Astrocyte (in vitro differentiated cells and primary cell): ENCODE results near the gene TSSK3. TPM values are rescaled to one million over a fixed set of nuclear protein-coding genes. Genes with fewer than 3 reads are reported as not detected.

Source experiments
- DNase-seq: peaks from one replicate; pipeline ENCODE4 v3.0.0-alpha.2; 2010; ENCODE audit warnings: low read depth
- FAIRE-seq: peaks from 2 replicates; lab custom pipeline; 2011; peaks lifted over from hg19 to GRCh38; lab: Jason Lieb, UNC
- H2AFZ ChIP-seq: 2 replicates; pipeline ENCODE4 v1.6.0; 2012; ENCODE audit warnings: low read depth, low read length, inconsistent platforms
- H3K27ac ChIP-seq: 2 replicates; pipeline ENCODE4 v1.5.1; 2011; ENCODE audit warnings: low read depth, low read length, inconsistent platforms
- H3K27me3 ChIP-seq: 2 replicates; pipeline ENCODE4 v1.6.0; 2011; ENCODE audit warnings: low read length, inconsistent platforms; ENCODE audit not compliant: insufficient read depth
- H3K36me3 ChIP-seq: 2 replicates; pipeline ENCODE4 v1.5.1; 2011; ENCODE audit warnings: low read length, inconsistent platforms; ENCODE audit not compliant: insufficient read depth
- H3K4me1 ChIP-seq: 2 replicates; pipeline ENCODE4 v1.5.1; 2011; ENCODE audit warnings: low read length, inconsistent platforms; ENCODE audit not compliant: insufficient read depth
- H3K4me2 ChIP-seq: 2 replicates; pipeline ENCODE4 v1.6.0; 2012; ENCODE audit warnings: low read length, inconsistent platforms
- H3K4me3 ChIP-seq: 2 replicates; pipeline ENCODE4 v1.5.1; 2011; ENCODE audit warnings: low read depth, mild to moderate bottlenecking, low read length, inconsistent platforms; ENCODE audit not compliant: insufficient read depth
- H3K79me2 ChIP-seq: 2 replicates; pipeline ENCODE4 v1.6.0; 2012; ENCODE audit warnings: mild to moderate bottlenecking, low read length, inconsistent platforms; ENCODE audit not compliant: insufficient read depth
- H3K9ac ChIP-seq: 2 replicates; pipeline ENCODE4 v1.6.0; 2012; ENCODE audit warnings: mild to moderate bottlenecking, low read length, inconsistent platforms
- H3K9me3 ChIP-seq: 2 replicates; pipeline ENCODE4 v1.5.1; 2012; ENCODE audit warnings: low read depth, mild to moderate bottlenecking, low read length, inconsistent platforms; ENCODE audit not compliant: insufficient read depth
- H4K20me1 ChIP-seq: 2 replicates; pipeline ENCODE4 v1.6.0; 2012; ENCODE audit warnings: low read length, inconsistent platforms; ENCODE audit not compliant: insufficient read depth
- H3K27ac Mint-ChIP-seq: one replicate; pipeline ENCODE4 v1.8.0; 2021; ENCODE audit warnings: mild to moderate bottlenecking, mixed read lengths; ENCODE audit not compliant: unreplicated experiment
- H3K27me3 Mint-ChIP-seq: one replicate; pipeline ENCODE4 v1.8.0; 2021; ENCODE audit warnings: low read depth, mixed read lengths; ENCODE audit not compliant: unreplicated experiment
- H3K36me3 Mint-ChIP-seq: one replicate; pipeline ENCODE4 v1.8.0; 2021; ENCODE audit warnings: low read depth, mixed read lengths; ENCODE audit not compliant: unreplicated experiment
- H3K4me1 Mint-ChIP-seq: one replicate; pipeline ENCODE4 v1.8.0; 2021; ENCODE audit warnings: low read depth, mixed read lengths; ENCODE audit not compliant: unreplicated experiment
- H3K4me3 Mint-ChIP-seq: one replicate; pipeline ENCODE4 v1.8.0; 2021; ENCODE audit warnings: mild to moderate bottlenecking, moderate library complexity, mixed read lengths; ENCODE audit not compliant: unreplicated experiment
- H3K9me3 Mint-ChIP-seq: one replicate; pipeline ENCODE4 v1.8.0; 2021; ENCODE audit warnings: mild to moderate bottlenecking, mixed read lengths; ENCODE audit not compliant: unreplicated experiment
- CTCF ChIP-seq: IDR thresholded peaks from 2 replicates; pipeline ENCODE4 v1.5.1; 2011; ENCODE audit warnings: low read depth, mild to moderate bottlenecking, inconsistent platforms, low read length, moderate library complexity; ENCODE audit not compliant: insufficient read depth
- EZH2 ChIP-seq: IDR thresholded peaks from 2 replicates; pipeline ENCODE4 v1.6.1; 2012; ENCODE audit warnings: mild to moderate bottlenecking, low read length, inconsistent platforms; ENCODE audit not compliant: insufficient read depth
- total RNA-seq: library from RNA; stranded (reverse); gene quantifications from 2 replicates; pipeline ENCODE4 v1.2.1, GENCODE V29; 2021

The TSSK3 gene
- total RNA-seq, 1 donor from 2014 or later: 0.32 TPM

GRCh38 chr1:32405672-32406467 is 43.5 kb downstream of the TSSK3 start:
- H3K79me2 ChIP-seq: no peaks in the 10 kb centered on the region
- FAIRE-seq (no peak), DNase-seq (no peak)
- Mint-ChIP-seq H3K9me3 (no peaks in the 10 kb centered on the region), H3K27me3 (no peaks in the 10 kb centered on the region), H3K4me3 (no peak overlapping the region), H3K4me1 (peaks cover 4% of the 10 kb centered on the region), H3K36me3 (no peaks in the 10 kb centered on the region), H3K27ac (no peak overlapping the region)
- no peak overlapping the region for H3K27ac ChIP-seq
- H3K9me3 ChIP-seq: no peaks in the 10 kb centered on the region
- H3K4me3 ChIP-seq: no peak overlapping the region
- no peaks in the 10 kb centered on the region for H3K4me1 ChIP-seq
- H3K9ac ChIP-seq: no peak overlapping the region
- no peak overlapping the region for H3K4me2 ChIP-seq
- no peak overlapping the region for H2AFZ ChIP-seq
- no peaks in the 10 kb centered on the region for H3K36me3 ChIP-seq
- TF ChIP-seq CTCF (no peak), EZH2 (no peak)
- no peaks in the 10 kb centered on the region for H4K20me1 ChIP-seq
- H3K27me3 ChIP-seq: no peaks in the 10 kb centered on the region

DNA sequence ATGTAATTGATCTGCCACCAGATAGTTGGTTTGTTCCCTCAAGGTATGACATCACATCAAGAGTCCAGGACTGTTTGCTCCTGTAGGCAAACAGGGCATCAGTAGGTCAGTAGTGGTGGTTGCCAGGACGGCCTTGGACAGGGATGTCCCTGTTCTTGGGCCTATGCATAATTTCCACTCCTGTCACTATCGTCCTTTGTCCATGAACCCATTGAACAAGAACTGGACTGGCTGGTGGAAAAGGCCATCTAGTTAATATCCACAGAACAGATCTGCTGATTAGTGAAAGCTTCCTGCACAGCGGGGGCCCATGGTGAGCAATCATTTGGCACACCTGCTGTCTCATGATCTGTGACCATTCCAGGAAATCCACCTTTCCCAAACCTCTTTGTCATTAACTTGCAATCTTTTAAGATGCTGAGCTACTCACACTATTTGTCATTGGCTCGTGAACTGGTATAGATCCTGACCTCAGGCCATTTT is 44.3 kb downstream of the TSSK3 start:
- Histone ChIP-seq H2AFZ (no peak overlapping the region), H3K27me3 (no peaks in the 10 kb centered on the region), H4K20me1 (no peaks in the 10 kb centered on the region), H3K4me3 (no peak overlapping the region), H3K79me2 (no peaks in the 10 kb centered on the region), H3K9me3 (no peaks in the 10 kb centered on the region), H3K27ac (no peak overlapping the region), H3K4me1 (no peaks in the 10 kb centered on the region), H3K4me2 (no peak overlapping the region), H3K9ac (no peak overlapping the region), H3K36me3 (no peaks in the 10 kb centered on the region)
- H3K36me3 Mint-ChIP-seq: no peaks in the 10 kb centered on the region
- no peak for FAIRE-seq
- no peak overlapping the region for H3K27ac Mint-ChIP-seq
- no peak overlapping the region for H3K4me3 Mint-ChIP-seq
- TF ChIP-seq CTCF (no peak), EZH2 (no peak)
- H3K9me3 Mint-ChIP-seq: no peaks in the 10 kb centered on the region
- H3K27me3 Mint-ChIP-seq: peaks cover 1% of the 10 kb centered on the region
- no peak for DNase-seq
- peaks cover 4% of the 10 kb centered on the region for H3K4me1 Mint-ChIP-seq

DNA sequence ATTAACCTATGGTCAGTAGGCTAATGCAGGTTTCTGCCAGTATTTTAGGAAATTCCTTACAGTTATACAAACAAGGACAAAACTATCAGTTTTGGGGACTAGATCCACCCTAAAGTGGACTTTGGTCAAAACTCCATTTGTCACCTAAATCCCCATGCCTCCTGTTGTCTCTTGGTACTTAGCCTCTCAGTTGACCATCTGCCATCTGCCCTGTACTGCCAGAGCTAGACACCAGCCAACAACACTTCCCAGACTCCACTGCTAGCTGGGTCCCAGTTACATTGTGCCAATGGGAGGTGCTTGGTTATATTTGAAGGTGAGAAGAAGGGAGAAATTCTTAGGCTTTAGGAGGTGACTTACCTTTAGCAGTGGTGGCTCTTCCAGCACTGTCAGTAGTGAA is 48.9 kb downstream of the TSSK3 start:
- Histone ChIP-seq H3K27me3 (peaks cover 5% of the 10 kb centered on the region), H3K36me3 (no peaks in the 10 kb centered on the region), H2AFZ (no peak overlapping the region), H3K9ac (no peak overlapping the region), H3K4me3 (no peak overlapping the region), H3K4me2 (no peak overlapping the region), H4K20me1 (no peaks in the 10 kb centered on the region), H3K4me1 (no peaks in the 10 kb centered on the region), H3K9me3 (peaks cover 9% of the 10 kb centered on the region), H3K27ac (no peak overlapping the region), H3K79me2 (no peaks in the 10 kb centered on the region)
- no peaks in the 10 kb centered on the region for H3K4me1 Mint-ChIP-seq
- peaks cover 17% of the 10 kb centered on the region for H3K9me3 Mint-ChIP-seq
- DNase-seq (no peak), FAIRE-seq (no peak)
- peaks cover 8% of the 10 kb centered on the region for H3K27me3 Mint-ChIP-seq
- H3K4me3 Mint-ChIP-seq: no peak overlapping the region
- no peak overlapping the region for H3K27ac Mint-ChIP-seq
- TF ChIP-seq EZH2: no peak
- no peak for TF ChIP-seq CTCF
- H3K36me3 Mint-ChIP-seq: peaks cover 6% of the 10 kb centered on the region
